HEK293T (cell line): Measurements from ENCODE around the gene PSMB11.

Experiments used
- ELF4 ChIP-seq: fragments of 450-650 bp; IDR thresholded peaks from 2 replicates; pipeline ENCODE4 v1.6.1; 2017; ENCODE audit warnings: antibody characterized with exemption
- SP1 ChIP-seq: fragments of 450-650 bp; IDR thresholded peaks from 2 replicates; pipeline ENCODE4 v1.6.1; 2017
- TARDBP ChIP-seq: fragments of 450-650 bp; IDR thresholded peaks from 2 replicates; pipeline ENCODE4 v1.6.1; 2016

DNA sequence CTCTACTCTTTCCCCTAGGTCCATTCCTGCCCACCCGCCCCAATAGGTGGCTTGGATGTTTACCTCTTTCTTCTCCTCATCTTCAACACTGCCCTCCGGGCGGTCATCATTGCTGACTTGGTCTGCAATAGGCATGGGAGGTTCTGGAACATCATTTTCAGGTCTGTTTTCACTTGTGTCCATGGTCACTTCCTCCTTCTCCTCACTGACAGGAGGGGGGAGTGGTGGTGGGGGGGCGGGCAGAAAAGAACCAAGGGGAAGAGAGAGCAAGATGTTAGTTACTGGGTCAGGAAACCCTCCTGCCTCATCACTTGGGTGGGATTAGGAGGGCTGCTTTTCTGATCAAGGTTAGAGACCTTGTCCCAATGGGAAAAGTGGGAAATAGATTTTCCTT is 27.4 kb downstream of the PSMB11 start:
- TF ChIP-seq ELF4 (no peak), SP1 (no peak), TARDBP (no peak)
